ENCODE data around the gene TBXAS1. TPM values are rescaled to one million over a fixed set of nuclear protein-coding genes. Genes with fewer than 3 reads are reported as not detected.

The TBXAS1 gene
- total and polyA plus RNA-seq, 8 donors: 0.74 to 18.4 (median 2.2) TPM

DNA sequence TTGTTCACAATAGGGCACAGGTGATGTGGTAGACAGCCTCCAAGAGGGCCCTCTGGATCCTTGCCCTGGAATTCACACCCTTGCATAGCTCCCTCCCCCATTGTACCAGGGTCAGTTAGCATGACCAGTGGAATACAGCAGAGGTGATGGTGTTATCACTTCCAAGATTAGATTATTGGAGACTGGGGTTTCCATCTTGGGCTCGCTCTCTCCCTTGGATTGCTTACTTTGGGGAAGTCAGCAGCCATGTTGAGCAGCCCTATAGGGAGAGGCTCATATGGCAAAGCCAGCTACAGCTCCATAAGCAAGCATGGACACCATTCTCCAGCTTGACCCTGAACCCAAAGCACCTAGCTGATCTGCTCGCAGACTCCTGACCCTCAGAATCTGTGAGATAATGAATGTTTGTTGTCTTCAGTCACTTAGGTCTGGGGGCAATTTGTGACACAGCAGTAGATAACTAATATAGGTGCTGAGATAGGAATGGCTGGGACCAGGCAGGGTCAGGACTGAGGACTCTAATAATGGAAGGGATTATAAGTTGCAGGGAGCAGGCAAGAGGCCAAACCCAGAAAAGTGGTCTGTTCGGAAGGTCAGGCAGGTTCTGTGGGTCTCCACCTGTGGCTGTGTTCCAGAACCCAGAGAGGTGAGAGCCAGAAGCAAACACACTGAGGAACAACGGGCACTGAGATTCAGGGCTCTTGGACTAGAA lies 22.9 kb downstream of the TBXAS1 start:
- Histone ChIP-seq H3K36me3 (no peaks in the 10 kb centered on the region), H3K9me3 (no peaks in the 10 kb centered on the region)

DNA sequence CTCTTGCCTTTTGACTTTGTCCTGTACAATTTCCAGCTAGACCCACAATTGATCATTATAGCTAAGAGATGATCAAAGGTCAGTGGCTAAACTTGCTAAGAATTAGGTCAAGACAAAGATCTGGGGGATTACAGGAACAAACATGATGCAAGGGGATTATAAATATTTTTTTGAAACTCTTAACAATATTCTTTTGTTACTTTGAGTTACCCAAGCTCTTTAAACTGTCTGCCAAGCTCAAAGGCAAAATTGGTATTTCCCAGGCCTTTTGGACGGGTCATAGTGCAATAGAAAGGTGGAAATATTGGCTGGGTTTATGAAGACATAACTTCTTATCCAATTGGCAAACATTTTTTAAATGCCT lies 23.4 kb downstream of the TBXAS1 start:
- TF ChIP-seq, protein P1, sequence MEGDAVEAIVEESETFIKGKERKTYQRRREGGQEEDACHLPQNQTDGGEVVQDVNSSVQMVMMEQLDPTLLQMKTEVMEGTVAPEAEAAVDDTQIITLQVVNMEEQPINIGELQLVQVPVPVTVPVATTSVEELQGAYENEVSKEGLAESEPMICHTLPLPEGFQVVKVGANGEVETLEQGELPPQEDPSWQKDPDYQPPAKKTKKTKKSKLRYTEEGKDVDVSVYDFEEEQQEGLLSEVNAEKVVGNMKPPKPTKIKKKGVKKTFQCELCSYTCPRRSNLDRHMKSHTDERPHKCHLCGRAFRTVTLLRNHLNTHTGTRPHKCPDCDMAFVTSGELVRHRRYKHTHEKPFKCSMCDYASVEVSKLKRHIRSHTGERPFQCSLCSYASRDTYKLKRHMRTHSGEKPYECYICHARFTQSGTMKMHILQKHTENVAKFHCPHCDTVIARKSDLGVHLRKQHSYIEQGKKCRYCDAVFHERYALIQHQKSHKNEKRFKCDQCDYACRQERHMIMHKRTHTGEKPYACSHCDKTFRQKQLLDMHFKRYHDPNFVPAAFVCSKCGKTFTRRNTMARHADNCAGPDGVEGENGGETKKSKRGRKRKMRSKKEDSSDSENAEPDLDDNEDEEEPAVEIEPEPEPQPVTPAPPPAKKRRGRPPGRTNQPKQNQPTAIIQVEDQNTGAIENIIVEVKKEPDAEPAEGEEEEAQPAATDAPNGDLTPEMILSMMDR (IDR thresholded peaks at IDR 0.05): no peak
- intact Hi-C loops (cut with DNase I): no loop called here
- FAIRE-seq (no peak), DNase-seq (no peak), ATAC-seq (no peak)
- Histone ChIP-seq H3K9me3 (no peaks in the 10 kb centered on the region), H3K36me3 (no peaks in the 10 kb centered on the region), H3K27ac (no peak overlapping the region), H3K27me3 (no peaks in the 10 kb centered on the region), H3K4me1 (no peaks in the 10 kb centered on the region), H3K4me3 (no peak overlapping the region)
- WGBS, 2 donors: 60 to 69% methylated on average over 1 of the region's 1 CpG

More for the DNA sequence above, 22.9 kb downstream of the TBXAS1 start:
- H3K4me1 ChIP-seq: no peaks in the 10 kb centered on the region
- no peak for ATAC-seq
- H3K27me3 ChIP-seq: no peaks in the 10 kb centered on the region
- intact Hi-C loops (cut with DNase I): no loop called here
- FAIRE-seq: no peak
- TF ChIP-seq, protein P1 (IDR thresholded peaks at IDR 0.05): no peak
- WGBS, 2 donors: 91% methylated on average over 4 of the region's 4 CpGs
- DNase-seq: no peak
- no peak overlapping the region for H3K4me3 ChIP-seq
- no peak overlapping the region for H3K27ac ChIP-seq

DNA sequence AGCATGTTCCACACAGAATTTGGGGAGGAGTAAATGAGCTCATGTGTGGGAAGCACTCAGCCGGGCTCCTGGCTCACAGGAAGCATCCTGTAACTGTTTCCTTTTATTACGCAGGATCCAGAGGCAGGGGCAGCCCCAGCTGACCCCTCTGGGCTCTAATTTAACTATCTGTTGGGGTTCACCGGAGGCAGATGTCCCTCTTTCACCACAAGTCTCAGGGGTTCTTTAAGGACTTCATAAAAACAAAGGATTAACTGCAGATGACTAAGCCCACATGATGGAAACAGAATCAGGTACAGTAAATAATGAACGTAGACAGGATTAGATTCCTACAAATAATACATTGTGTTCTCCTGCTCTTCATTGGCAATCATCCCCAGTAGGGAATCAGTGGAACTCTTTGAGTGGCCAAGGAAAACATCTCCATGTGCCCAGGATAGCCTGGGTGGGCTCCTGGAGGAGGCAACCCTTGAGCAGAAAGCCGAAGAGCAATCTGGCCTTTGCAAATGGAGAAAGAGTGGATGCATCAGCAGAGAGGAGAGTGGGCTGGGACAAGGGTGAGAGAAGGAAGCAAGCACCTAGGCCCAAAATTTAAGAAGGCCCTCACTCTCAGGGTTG lies 24.6 kb downstream of the TBXAS1 start:
- Histone ChIP-seq H3K4me3 (no peak overlapping the region), H3K9me3 (no peaks in the 10 kb centered on the region), H3K27me3 (no peaks in the 10 kb centered on the region), H3K36me3 (no peaks in the 10 kb centered on the region), H3K4me1 (no peaks in the 10 kb centered on the region), H3K27ac (no peak overlapping the region)
- DNase-seq (no peak), FAIRE-seq (no peak), ATAC-seq (no peak)
- WGBS, 2 donors: 84 to 86% methylated on average over 5 of the region's 5 CpGs
- TF ChIP-seq, protein P1 (IDR thresholded peaks at IDR 0.05): no peak
- intact Hi-C loops (cut with DNase I): no loop called here

DNA sequence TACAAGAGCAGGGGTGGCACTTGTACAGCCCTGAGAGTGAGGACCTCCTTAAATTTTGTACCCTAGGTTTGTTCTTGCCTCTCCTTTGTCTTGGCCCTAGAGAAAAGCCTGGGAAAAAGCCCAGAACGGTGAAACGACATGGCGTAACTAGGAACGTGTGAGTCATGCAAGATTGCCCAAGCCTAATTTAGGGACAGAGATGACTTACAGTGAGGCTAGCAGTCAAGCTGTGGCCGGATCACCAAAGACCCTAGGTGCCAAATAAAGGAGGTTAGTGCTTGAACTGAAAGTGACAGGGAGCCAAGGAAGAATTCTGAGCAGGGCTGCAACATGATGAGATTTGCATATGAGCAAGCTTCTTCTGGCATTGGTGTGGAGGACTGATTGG lies 25.1 kb downstream of the TBXAS1 start:
- DNase-seq: no peak
- intact Hi-C loops (cut with DNase I): no loop called here

More for the DNA sequence above, 25.1 kb downstream of the TBXAS1 start:
- no peaks in the 10 kb centered on the region for H3K27me3 ChIP-seq
- H3K9me3 ChIP-seq: no peaks in the 10 kb centered on the region
- FAIRE-seq (no peak), ATAC-seq (peak in 2 of 4 donors; percentile 30 to 62)
- 85 to 89% methylated on average over 5 of the region's 5 CpGs for WGBS, 2 donors
- no peak overlapping the region for H3K27ac ChIP-seq
- no peaks in the 10 kb centered on the region for H3K36me3 ChIP-seq
- TF ChIP-seq, protein P1 (IDR thresholded peaks at IDR 0.05): no peak
- H3K4me1 ChIP-seq: no peaks in the 10 kb centered on the region
- no peak overlapping the region for H3K4me3 ChIP-seq
